K562 (cell line): Measurements from ENCODE around the gene TMEM167B. TPM values are rescaled to one million over a fixed set of nuclear protein-coding genes. Genes with fewer than 3 reads are reported as not detected.

Source experiments
- ASH1L ChIP-seq: fragments of 450-650 bp; IDR thresholded peaks from 2 replicates; pipeline ENCODE4 v1.6.1; 2018; ENCODE audit warnings: borderline replicate concordance, mild to moderate bottlenecking, low read depth; ENCODE audit not compliant: partially characterized antibody
- ATF1 ChIP-seq, 2 experiments: fragments of 450-650 bp in 1 of 2; IDR thresholded peaks; 2 replicates each; pipeline ENCODE4 v1.6.1; 2016; ENCODE audit warnings: missing compliant biosample characterization in 1 of 2, missing genetic modification characterization in 1 of 2
- FOXK1 ChIP-seq: sonication (generic); formaldehyde crosslinking; IDR thresholded peaks from 2 replicates; pipeline ENCODE4 v1.8.0; 2022; ENCODE audit warnings: missing genetic modification reagents, mild to moderate bottlenecking, borderline replicate concordance
- FOXP4 ChIP-seq: sonication (generic); formaldehyde crosslinking; IDR thresholded peaks from 2 replicates; pipeline ENCODE4 v1.8.0; 2022; ENCODE audit warnings: mild to moderate bottlenecking, missing genetic modification reagents, borderline replicate concordance
- IRF2 ChIP-seq: sonication (generic); formaldehyde crosslinking; IDR thresholded peaks from 2 replicates; pipeline ENCODE4 v1.8.1; 2022; ENCODE audit warnings: mild to moderate bottlenecking, missing genetic modification reagents
- KDM4B ChIP-seq, 2 experiments: fragments of 450-650 bp in 1 of 2; sonication (generic) in 1 of 2; IDR thresholded peaks; 2 replicates each; pipeline ENCODE4 v1.6.1; 2016 to 2017; ENCODE audit warnings: borderline replicate concordance in 2 of 2, antibody characterized with exemption in 1 of 2, low read depth in 1 of 2, mild to moderate bottlenecking in 1 of 2
- KLF1 ChIP-seq: fragments of 450-650 bp; IDR thresholded peaks from 2 replicates; pipeline ENCODE4 v1.6.1; 2016; ENCODE audit warnings: missing genetic modification characterization, missing compliant biosample characterization
- LEF1 ChIP-seq: fragments of 450-650 bp; IDR thresholded peaks from 2 replicates; pipeline ENCODE4 v1.6.1; 2016; ENCODE audit warnings: mild to moderate bottlenecking
- NCOR1 ChIP-seq: fragments of 450-650 bp; IDR thresholded peaks from 2 replicates; pipeline ENCODE4 v1.6.1; 2016; ENCODE audit warnings: mild to moderate bottlenecking, moderate library complexity
- NR2F6 ChIP-seq: fragments of 450-650 bp; formaldehyde crosslinking; IDR thresholded peaks from 2 replicates; pipeline ENCODE4 v1.4.0; 2020; ENCODE audit warnings: mild to moderate bottlenecking
- PHF21A ChIP-seq: fragments of 450-650 bp; IDR thresholded peaks from 2 replicates; pipeline ENCODE4 v1.6.1; 2017; ENCODE audit warnings: low read depth, borderline replicate concordance
- POLR3G ChIP-seq: IDR thresholded peaks from 2 replicates; pipeline ENCODE4 v1.6.1; 2011; ENCODE audit not compliant: insufficient read length, insufficient replicate concordance; ENCODE audit errors: extremely low read depth
- PRPF4 ChIP-seq: fragments of 200-400 bp; formaldehyde crosslinking; IDR thresholded peaks from one replicate; pipeline ENCODE4 v1.6.1; 2017; ENCODE audit warnings: low read length, low read depth, mild to moderate bottlenecking; ENCODE audit not compliant: insufficient read depth, poor library complexity, severe bottlenecking
- TAL1 ChIP-seq: fragments of 450-650 bp; IDR thresholded peaks from 2 replicates; pipeline ENCODE4 v1.6.1; 2016; ENCODE audit warnings: mild to moderate bottlenecking
- TBL1XR1 ChIP-seq, 2 experiments: IDR thresholded peaks; 2 replicates each; pipeline ENCODE4 v1.6.1; 2012; ENCODE audit warnings: improper control_type of control experiment in 2 of 2, low read length in 2 of 2, mild to moderate bottlenecking in 1 of 2
- TEAD1 ChIP-seq, 2 experiments: fragments of 450-650 bp in 1 of 2; sonication (generic) in 1 of 2; formaldehyde crosslinking; IDR thresholded peaks; 2 replicates each; pipeline versions ENCODE4 v1.4.0 to v1.8.0; 2020 to 2022; ENCODE audit warnings: mild to moderate bottlenecking in 2 of 2, missing genetic modification reagents in 1 of 2
- TFAM ChIP-seq: fragments of 250-450 bp; sonication (Bioruptor Pico); conservative IDR thresholded peaks from 2 replicates; pipeline ENCODE4 v1.5.0; 2021; ENCODE audit warnings: mild to moderate bottlenecking, moderate library complexity
- ZNF12 ChIP-seq: sonication (generic); formaldehyde crosslinking; IDR thresholded peaks from 2 replicates; pipeline ENCODE4 v1.4.0; 2020; ENCODE audit warnings: mild to moderate bottlenecking, missing genetic modification reagents
- ZNF165 ChIP-seq: fragments of 250-450 bp; sonication (Bioruptor Pico); IDR thresholded peaks from 2 replicates; pipeline ENCODE4 v1.4.0; 2020; ENCODE audit warnings: borderline replicate concordance
- ZNF699 ChIP-seq: fragments of 250-450 bp; sonication (Bioruptor Pico); IDR thresholded peaks from 2 replicates; pipeline ENCODE4 v1.8.0; 2021; ENCODE audit warnings: mild to moderate bottlenecking, moderate library complexity; ENCODE audit not compliant: insufficient replicate concordance
- ZNF785 ChIP-seq: fragments of 250-450 bp; sonication (Bioruptor Pico); IDR thresholded peaks from 2 replicates; pipeline ENCODE4 v1.4.0; 2020; ENCODE audit warnings: mild to moderate bottlenecking
- ZZZ3 ChIP-seq: fragments of 450-650 bp; IDR thresholded peaks from 2 replicates; pipeline ENCODE4 v1.6.1; 2016; ENCODE audit warnings: antibody characterized with exemption, mild to moderate bottlenecking, moderate library complexity
- polyA plus RNA-seq, 8 experiments: library from polyadenylated mRNA; depleted of rRNA in 4 of 8; stranded (reverse) in 5 of 8; unstranded in 3 of 8; fragments of >200 nt; fragmentation: Nextera tagmentation in 2 of 8; fragmentation: Illumina TruSeq in 1 of 8; extraction: Ambion mirVana in 2 of 8; extraction: Trizol in 1 of 8; gene quantifications; 2 replicates each; pipeline versions ENCODE4 v1.2.1 to v1.2.3, GENCODE V29; 2011 to 2014; ENCODE audit warnings: inconsistent platforms in 1 of 8, missing spikeins in 1 of 8
- total RNA-seq, 7 experiments: library from RNA; depleted of rRNA in 6 of 7; stranded (reverse); fragments of >200 nt in 6 of 7; fragmentation: Illumina TruSeq in 2 of 7; extraction: Trizol in 2 of 7; gene quantifications; 2 replicates each; pipeline versions ENCODE4 v1.2.1 to v1.2.3, GENCODE V29; 2011 to 2021; ENCODE audit warnings: low replicate concordance in 1 of 7
- TF ChIP-seq, protein P1 (sequence below): fragments of 250-450 bp; sonication (Bioruptor Pico); IDR thresholded peaks from 2 replicates; pipeline ENCODE4 v1.8.0; 2022; ENCODE audit warnings: inconsistent platforms
- TF ChIP-seq, protein P2 (sequence below): sonication (generic); formaldehyde crosslinking; IDR thresholded peaks from 2 replicates; pipeline ENCODE4 v1.9.0; 2022; ENCODE audit warnings: mild to moderate bottlenecking, missing genetic modification reagents

TMEM167B gene
- total and polyA plus RNA-seq, 9 of the 15 experiments (the other 6 are each of a cell fraction or from before 2014, with no cell fraction given), result 17.2 to 36.4 (median 32.2) TPM

DNA sequence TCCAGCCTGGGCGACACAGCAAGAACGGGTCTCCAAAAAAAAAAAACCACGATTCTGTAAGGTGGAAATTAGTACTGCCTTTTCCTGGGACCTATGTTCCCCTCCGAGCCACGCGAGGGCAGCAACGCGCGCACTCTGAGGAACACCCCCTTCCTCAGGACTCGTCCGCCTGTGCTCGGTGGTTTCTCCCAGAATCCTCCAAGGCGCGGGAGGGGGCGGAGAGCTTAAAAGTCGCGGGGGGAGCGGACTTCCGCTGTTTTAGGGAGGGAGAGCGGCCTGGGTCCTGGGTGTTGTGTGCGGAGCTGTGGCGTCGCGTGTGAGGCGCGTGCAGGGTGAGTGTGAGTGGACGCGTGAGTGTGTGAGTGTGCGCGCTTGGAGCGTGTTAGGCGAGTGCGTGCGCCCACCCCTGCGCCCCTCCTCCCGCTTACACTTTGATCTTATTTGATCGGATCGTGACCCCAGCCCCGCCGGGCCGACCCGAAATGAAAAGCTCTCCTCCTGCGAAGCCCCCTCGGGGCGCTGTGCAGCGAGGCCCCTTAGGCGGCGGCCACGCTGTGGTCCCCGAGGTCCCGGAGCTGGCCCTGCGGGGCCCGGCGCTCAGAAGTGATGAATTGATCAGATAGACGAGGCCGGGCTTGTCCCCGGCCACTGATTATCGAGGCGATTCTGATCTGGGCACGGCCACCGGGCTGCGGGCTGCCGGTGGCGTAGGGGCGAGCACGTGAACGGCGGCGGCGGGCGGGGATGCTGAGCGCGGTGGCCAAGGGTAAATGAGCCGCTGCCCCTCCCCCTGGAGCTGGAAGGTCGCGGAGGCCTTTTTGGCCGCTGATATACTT is 9.6 kb downstream of the TMEM167B start (continued):
- TF ChIP-seq KDM4B (IDR thresholded peaks at IDR 0.05; ENCODE audit: borderline replicate concordance in 2 of 2, low read depth in 1 of 2), result peak in 1 of 2 experiments; percentile 99; a peak in 2 of 4 replicates
- TF ChIP-seq ZNF785 (CRISPR knock-in tag), result no peak
- no peak for TF ChIP-seq TFAM (CRISPR knock-in tag)
- TF ChIP-seq IRF2, result no peak
- no peak; the same call in 1 of the 2 replicates for TF ChIP-seq FOXP4 (CRISPR knock-in tag)
- peak; percentile 83 for TF ChIP-seq NCOR1
- TF ChIP-seq LEF1, result peak; percentile 89
- TF ChIP-seq ASH1L, result peak; percentile 73
- peak in 1 of 2 experiments; percentile 97; a peak in 3 of 4 replicates for TF ChIP-seq TEAD1 (CRISPR knock-in tag; IDR thresholded peaks at IDR 0.05)
- peak; percentile 38; the same call in 1 of the 2 replicates for TF ChIP-seq TAL1
- TF ChIP-seq ATF1 (CRISPR knock-in tag; IDR thresholded peaks at IDR 0.05), result no peak
- peak; percentile 87 for TF ChIP-seq ATF1 (tag; IDR thresholded peaks at IDR 0.05)
- peak; percentile 97 for TF ChIP-seq PRPF4
- TF ChIP-seq, protein P1, sequence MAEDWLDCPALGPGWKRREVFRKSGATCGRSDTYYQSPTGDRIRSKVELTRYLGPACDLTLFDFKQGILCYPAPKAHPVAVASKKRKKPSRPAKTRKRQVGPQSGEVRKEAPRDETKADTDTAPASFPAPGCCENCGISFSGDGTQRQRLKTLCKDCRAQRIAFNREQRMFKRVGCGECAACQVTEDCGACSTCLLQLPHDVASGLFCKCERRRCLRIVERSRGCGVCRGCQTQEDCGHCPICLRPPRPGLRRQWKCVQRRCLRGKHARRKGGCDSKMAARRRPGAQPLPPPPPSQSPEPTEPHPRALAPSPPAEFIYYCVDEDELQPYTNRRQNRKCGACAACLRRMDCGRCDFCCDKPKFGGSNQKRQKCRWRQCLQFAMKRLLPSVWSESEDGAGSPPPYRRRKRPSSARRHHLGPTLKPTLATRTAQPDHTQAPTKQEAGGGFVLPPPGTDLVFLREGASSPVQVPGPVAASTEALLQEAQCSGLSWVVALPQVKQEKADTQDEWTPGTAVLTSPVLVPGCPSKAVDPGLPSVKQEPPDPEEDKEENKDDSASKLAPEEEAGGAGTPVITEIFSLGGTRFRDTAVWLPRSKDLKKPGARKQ (CRISPR knock-in tag), result no peak
- TF ChIP-seq, protein P2, sequence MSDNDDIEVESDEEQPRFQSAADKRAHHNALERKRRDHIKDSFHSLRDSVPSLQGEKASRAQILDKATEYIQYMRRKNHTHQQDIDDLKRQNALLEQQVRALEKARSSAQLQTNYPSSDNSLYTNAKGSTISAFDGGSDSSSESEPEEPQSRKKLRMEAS (CRISPR knock-in tag), result peak; percentile 95
- TF ChIP-seq ZNF12 (CRISPR knock-in tag), result no peak
- no peak for TF ChIP-seq ZNF699 (CRISPR knock-in tag)
- peak; percentile 82 for TF ChIP-seq PHF21A
- no peak for TF ChIP-seq POLR3G
- peak in 1 of 2 experiments; percentile 83; a peak in 2 of 4 replicates for TF ChIP-seq TBL1XR1 (IDR thresholded peaks at IDR 0.05; ENCODE audit: low read length in 2 of 2)
- peak; percentile 64 for TF ChIP-seq FOXK1 (CRISPR knock-in tag)
- TF ChIP-seq ZZZ3, result peak; percentile 82
- TF ChIP-seq NR2F6 (CRISPR knock-in tag), result peak; percentile 91
- TF ChIP-seq KLF1 (tag), result peak; percentile 85
- TF ChIP-seq ZNF165 (CRISPR knock-in tag), result no peak; the same call in 1 of the 2 replicates
